HG02798 (cell line): ENCODE measurements around the gene SLC35F3.
A peak's percentile ranks its signal among the peaks of the same experiment; 100 is the strongest.

Experiments used
- ATAC-seq: cut with Tn5 transposase; IDR thresholded peaks from one replicate; pipeline ENCODE4 v1.9.1; 2021; ENCODE audit warnings: mild to moderate bottlenecking; ENCODE audit not compliant: unreplicated experiment, poor library complexity

Gene SLC35F3

DNA sequence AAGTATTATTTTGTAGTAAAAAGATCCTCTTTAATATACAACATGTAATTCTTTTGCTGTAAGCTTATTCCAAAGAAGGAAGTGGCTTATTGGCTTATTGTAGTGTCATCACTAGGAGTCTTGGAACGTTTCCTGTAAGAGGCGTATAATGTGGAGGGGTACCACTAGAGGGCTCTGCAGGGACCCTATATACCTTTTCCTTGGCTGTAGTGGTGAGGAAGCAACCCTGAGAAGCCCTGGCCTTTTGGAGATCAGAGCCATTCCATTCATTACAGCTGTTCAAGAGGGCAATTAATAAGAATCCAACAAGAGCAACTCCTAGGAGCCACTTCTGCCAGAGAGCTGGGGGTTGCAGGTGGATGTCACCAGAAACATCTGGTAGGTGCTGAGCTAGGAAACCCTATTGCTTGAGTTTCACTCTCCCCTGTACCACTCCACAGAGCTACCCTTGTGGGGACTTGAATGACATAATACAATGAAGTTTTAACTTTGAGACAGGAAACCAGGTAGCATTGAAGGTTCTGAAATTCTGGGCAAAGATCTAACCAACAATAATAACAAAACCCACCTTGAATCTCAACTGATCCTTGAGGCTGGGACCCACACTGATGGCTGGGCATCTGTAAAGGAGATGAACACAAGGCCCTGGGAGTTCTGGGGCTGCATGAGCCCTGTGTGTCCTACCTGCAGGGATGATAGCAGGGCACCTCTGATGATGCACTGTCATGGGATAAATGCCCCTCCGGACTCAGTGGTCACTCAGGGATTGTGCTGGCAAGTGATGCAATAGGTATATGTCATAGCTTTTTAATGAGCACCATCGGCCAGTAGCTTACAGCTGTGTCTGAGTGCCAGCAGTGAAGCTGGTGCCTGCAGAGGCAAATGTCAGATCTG is 308.5 kb downstream of the SLC35F3 start:
- peak; percentile 58 for ATAC-seq

GRCh38 chr1:234213658-234214128 is 309.2 kb downstream of the SLC35F3 start:
- ATAC-seq = no peak

DNA sequence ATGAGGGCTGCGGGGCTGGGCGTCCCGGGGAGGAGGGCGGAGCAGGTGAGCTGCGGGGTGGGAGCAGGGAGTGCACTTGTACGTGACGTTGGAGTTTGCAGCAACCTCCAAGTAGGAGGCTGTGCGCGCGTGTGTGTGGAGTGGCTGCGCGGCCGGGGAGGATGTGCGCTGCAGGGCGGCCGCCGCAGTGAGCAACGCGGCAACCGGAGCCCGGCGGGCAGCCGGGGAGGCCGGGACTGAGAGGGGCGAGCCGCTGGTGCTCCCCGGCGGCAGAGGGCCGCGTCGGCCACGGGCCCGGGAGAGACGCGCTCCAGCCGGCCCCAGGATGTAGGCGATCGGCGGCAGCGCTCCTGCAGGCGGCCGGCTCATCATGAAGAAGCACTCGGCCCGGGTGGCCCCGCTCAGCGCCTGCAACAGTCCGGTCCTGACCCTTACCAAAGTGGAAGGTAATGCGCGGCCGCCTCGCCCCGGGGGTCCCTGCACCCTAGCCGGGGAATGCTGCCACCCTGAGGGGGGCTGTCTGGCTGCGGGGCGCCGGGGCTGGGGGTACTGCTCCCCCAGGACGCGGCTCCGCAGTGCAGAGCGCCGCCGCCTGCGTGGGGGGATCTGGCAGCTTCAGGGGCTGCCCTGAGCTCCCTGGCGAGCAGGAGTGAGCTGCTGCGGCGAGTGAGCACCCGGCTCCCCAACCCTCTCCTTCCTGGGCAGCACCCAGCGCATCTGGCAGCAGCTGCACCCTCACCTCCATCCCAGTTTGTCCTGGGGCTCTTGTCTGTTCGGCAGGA is 309.8 kb downstream of the SLC35F3 start:
- ATAC-seq = peak; percentile 31

DNA sequence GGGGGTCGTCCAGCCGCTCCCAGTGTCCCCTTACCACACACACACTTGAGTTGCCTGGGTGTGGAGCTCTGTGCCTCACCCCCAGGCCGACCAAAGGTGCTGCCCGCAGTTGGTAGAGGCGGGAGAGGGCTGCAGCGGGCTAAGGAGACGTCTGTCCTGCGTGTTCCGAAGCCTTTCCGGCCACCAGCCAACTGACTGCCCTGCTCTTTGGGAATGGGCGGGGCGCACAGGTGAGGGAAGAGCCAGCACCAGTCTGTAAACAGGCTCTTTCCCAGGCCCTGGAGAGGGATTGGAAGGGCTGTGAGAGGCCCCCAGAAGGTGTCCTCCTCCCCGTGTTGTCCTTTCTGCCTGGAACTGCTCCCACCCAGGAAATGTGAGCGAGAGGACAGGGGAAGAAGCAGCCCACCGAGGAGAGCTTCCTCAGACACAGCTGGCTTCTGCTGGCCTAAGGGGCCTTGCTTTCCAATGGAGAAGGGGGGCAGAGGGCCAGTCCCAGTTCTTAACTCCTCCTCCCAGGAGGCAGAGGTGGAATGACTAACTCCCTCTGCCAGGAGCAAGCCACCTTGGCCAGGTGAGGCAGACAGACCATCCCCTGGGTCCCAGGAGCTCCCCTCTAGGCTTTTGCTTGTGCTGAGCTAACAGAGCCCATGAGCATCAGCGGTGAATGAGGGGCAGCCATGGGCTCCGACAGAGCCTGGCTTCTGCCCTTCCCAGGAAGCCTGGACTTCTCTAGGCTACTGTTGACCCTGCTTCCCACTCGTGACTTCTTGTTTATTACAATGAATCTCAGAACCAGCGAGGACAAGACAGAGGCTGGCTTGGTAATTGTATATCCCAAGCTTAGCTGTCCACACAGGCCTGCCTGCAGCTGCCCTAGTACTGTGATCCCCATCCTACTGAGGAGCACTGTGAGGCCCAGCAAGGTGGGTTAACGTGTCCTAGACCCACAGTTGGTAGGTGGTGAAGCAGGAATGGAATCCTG is 310.7 kb downstream of the SLC35F3 start:
- ATAC-seq = no peak

GRCh38 chr1:234216116-234216703 is 311.7 kb downstream of the SLC35F3 start:
- ATAC-seq = peak; percentile 45

- ATAC-seq = no peak
These were observed 312.9 kb downstream of the SLC35F3 start for GRCh38 chr1:234217316-234217840.

GRCh38 chr1:234218078-234218477 is 313.6 kb downstream of the SLC35F3 start:
- ATAC-seq = no peak

GRCh38 chr1:234219711-234220110 is 315.2 kb downstream of the SLC35F3 start:
- no peak for ATAC-seq

GRCh38 chr1:234221601-234222000 is 317.1 kb downstream of the SLC35F3 start:
- no peak for ATAC-seq

DNA sequence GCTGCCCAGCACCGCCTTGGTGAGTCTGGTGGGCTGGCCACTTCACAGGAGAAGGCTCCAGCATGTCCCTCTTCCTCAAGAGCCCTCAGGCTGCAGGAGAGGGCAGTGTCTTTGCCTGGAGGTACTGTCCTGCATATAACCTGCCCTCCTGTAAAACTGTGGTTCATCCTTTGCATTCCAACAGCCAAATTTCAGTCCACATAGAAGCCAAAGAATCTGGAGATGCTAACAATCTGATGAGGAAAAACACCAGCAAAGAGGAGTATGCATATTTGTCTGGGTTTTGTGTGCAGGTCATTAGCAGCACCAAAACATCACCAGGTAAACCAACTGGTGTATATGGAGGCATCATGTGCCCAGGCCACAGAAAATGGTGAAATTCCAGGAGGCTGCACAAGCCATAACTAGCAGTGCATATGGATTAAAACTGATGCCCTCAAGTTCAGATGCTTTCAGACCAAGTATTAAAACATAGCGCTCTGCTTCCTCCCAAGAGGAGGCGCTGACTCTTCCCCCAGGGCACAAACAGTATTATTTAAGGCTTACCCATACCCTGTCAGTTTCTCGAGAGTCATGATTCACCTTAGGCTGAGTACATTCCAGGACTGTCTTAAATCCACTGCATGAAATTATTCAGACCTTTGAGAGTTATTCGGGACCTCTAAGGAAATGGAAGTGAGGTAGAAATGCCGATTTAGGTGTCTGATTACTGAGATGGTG is 318.2 kb downstream of the SLC35F3 start:
- no peak for ATAC-seq

DNA sequence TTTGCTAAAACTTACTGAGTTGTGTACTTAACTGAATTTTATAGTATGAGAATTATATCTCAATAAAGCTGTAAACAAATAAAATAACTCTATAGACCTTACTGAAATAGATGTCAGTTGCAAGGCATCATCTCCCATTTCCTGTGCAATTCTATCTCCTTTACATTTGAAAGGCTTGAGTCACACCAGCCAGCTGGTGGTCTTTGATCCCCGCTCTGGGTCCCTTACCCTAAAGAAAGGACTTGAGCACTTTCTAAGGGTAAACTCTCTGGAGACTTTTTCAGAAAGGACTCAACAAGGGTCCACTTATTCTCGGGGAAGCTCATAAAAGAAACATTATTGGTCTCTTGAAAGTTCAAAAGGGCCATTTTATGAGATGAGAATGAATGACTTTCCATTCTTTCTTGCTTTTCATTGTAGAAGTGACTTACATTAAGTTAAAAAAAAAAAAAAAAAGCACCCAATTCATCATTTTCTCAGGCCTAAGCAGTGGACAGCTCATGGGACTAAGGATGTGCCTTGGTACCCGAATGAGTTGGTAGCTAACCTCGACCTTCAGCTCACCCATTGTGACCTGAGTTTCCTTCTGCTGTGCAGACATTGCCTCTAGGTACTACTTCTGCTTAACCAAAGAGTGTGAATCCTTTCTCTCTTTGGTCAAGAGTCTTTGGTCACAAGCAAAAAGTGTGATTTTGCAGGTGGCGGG is 321.8 kb downstream of the SLC35F3 start:
- ATAC-seq = no peak

GRCh38 chr1:234226819-234227165 is 322.3 kb downstream of the SLC35F3 start:
- ATAC-seq = no peak

DNA sequence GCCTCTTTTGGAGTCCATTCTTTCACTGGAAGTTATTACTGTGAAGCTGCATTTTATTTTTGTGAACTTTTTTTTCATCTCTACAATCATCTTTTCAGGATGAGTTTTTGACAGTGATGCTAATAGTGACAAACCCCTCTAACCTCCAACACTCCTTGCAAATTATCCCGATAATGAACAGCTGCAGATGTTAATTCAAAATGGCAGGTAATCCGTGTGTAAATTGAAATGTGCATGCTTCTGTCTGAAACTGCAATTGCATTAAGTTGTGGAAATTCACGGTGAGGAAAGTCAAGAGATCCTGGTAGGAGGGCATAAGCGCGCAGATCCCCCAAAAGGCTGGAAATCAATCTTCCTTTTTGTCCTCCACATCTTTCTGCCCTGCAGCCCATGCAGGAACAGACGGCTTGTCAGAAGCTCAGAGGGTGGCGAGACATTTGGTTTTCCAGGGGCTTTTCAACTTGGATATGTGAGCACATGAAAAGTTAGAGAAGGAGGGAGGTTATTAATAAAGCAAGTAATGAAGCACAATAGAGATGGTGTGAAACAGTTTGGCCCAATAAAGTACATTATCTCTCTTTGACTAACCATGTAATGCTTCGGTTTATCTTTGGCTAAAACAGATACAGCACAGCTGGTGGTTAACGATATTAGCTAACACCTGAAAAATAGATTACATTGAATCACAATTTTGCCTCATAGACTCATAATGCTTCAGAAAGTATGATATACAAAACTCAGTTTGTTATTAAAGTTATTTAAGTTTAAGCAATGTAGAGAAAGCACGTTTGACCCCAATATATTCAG is 325.3 kb downstream of the SLC35F3 start:
- no peak for ATAC-seq

DNA sequence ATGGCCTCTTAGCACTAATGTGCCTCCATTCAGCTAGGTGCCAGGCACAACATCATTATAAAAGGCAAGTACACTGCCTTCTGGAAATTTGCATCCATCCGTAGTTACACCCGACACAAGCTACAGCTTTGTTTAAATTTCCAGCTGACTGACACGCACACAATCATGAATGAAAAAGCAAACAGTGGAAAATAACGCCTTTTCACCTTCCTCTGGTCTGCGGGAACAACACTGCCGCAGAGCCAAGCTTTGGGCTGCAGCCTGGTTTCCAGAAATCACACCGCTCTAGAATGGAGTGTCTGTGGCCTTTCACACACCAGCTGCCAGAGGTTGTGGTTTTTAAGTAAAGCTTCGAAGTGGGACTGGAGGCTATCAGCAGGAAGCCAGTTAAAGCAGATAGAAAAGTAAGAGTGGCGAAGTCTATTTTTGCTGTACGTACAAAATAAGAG is 326.0 kb downstream of the SLC35F3 start:
- ATAC-seq = no peak

GRCh38 chr1:234231061-234231892 is 326.8 kb downstream of the SLC35F3 start:
- ATAC-seq = no peak

GRCh38 chr1:234231893-234232276 is 327.4 kb downstream of the SLC35F3 start:
- ATAC-seq = no peak

GRCh38 chr1:234234199-234234598 is 329.7 kb downstream of the SLC35F3 start:
- ATAC-seq = no peak
